A673 (cell line): ENCODE data around the gene LHFPL2.

Experiments
- CTCF ChIP-seq: fragments of 300-800, 200-600 bp; sonication (generic); conservative IDR thresholded peaks from 2 replicates; pipeline ENCODE4 v1.5.1; 2017; ENCODE audit warnings: low read depth, mild to moderate bottlenecking, antibody characterized with exemption, low read length, moderate library complexity, mixed read lengths
- EZH2 ChIP-seq: fragments of 200-600 bp; sonication (generic); IDR thresholded peaks from 2 replicates; pipeline ENCODE4 v1.6.1; 2017; ENCODE audit warnings: borderline replicate concordance, low read depth, mild to moderate bottlenecking, mixed read lengths, antibody characterized with exemption, low read length; ENCODE audit not compliant: poor library complexity, severe bottlenecking

GRCh38 chr5:78547731-78548615, 100.6 kb downstream of the LHFPL2 start:
- no peak for TF ChIP-seq CTCF
- no peak for TF ChIP-seq EZH2
